Transverse colon (tissue), 4 donors: ENCODE results near the gene CD244. TPM values are rescaled to one million over a fixed set of nuclear protein-coding genes. Genes with fewer than 3 reads are reported as not detected.

Experiments used
- DNase-seq: peaks from one replicate; pipeline ENCODE4 v3.0.0-alpha.2; 2019
- H3K27ac ChIP-seq, 4 donors: fragments of 200-600 bp; sonication (generic); 2 replicates each; pipeline ENCODE4 v1.5.1; 2016 to 2018; ENCODE audit warnings: inconsistent platforms in 4 of 4
- H3K27me3 ChIP-seq: fragments of 200-600 bp; sonication (generic); 2 replicates; pipeline ENCODE4 v1.5.1; 2017; ENCODE audit warnings: inconsistent platforms
- H3K36me3 ChIP-seq, 4 donors: fragments of 200-600 bp; sonication (generic); 2 replicates each; pipeline ENCODE4 v1.5.1; 2017 to 2019; ENCODE audit warnings: inconsistent platforms in 4 of 4
- H3K4me1 ChIP-seq, 4 donors: fragments of 200-600 bp; sonication (generic); 2 replicates each; pipeline ENCODE4 v1.5.1; 2017 to 2020; ENCODE audit warnings: inconsistent platforms in 4 of 4
- H3K4me3 ChIP-seq, 4 donors: fragments of 200-600 bp; sonication (generic); 1 replicate in 1 of 4; 2 replicates in 3 of 4; pipeline versions ENCODE4 v1.5.1 to v1.6.1; 2017 to 2019; ENCODE audit warnings: inconsistent platforms in 4 of 4
- H3K9me3 ChIP-seq, 2 donors: fragments of 200-600 bp; sonication (generic); 2 replicates each; pipeline ENCODE4 v1.5.1; 2017 to 2019; ENCODE audit warnings: inconsistent platforms in 2 of 2
- EP300 ChIP-seq: sonication (generic); formaldehyde crosslinking; IDR thresholded peaks from one replicate; pipeline ENCODE4 v1.6.1; 2017; ENCODE audit warnings: antibody characterized with exemption, low read depth
- POLR2A ChIP-seq: fragments of 450-650 bp; IDR thresholded peaks from one replicate; pipeline ENCODE4 v1.6.1; 2016; ENCODE audit warnings: antibody characterized with exemption, mild to moderate bottlenecking, moderate library complexity
- POLR2AphosphoS5 ChIP-seq, 3 donors: sonication (generic); formaldehyde crosslinking; IDR thresholded peaks; one replicate each; pipeline ENCODE4 v1.6.1; 2016; ENCODE audit warnings: antibody characterized with exemption in 3 of 3
- WGBS, 2 donors: methylation state at CpG; one replicate each; pipeline ENCODE4 v1.1.5; 2018; ENCODE audit warnings: low coverage in 1 of 2; 5-methylcytosine and 5-hydroxymethylcytosine counted together
- in situ Hi-C, 4 donors: fragments of 200-750 bp; cut with MboI; loops; one replicate each; pipeline versions ENCODE4 v1.15.0 to v1.15.1; 2017; ENCODE audit warnings: low sequenced_read_pairs in 3 of 4, low pct_ligation_motif_present in 1 of 4, low pct_unique_long_range_greater_than_20kb in 1 of 4
- intact Hi-C: fragments of 100-400 bp; cut with DNase I; formaldehyde crosslinking; loops from one replicate; pipeline ENCODE4 v1.15.1; 2023; ENCODE audit warnings: low total_unique reads
- total RNA-seq, 4 donors: library from RNA; depleted of rRNA; stranded (reverse); fragments of >200 nt; gene quantifications; one replicate each; pipeline ENCODE4 v1.1.0, GENCODE V29; 2016
- TF ChIP-seq, protein P1 (sequence below), 5 experiments: fragments of 200-600 bp in 3 of 5; fragments of 450-650 bp in 2 of 5; sonication (generic) in 3 of 5; IDR thresholded peaks; 1 replicate in 2 of 5; 2 replicates in 3 of 5; pipeline ENCODE4 v1.5.1; 2016 to 2017; ENCODE audit warnings: antibody characterized with exemption in 5 of 5, inconsistent platforms in 3 of 5, mild to moderate bottlenecking in 2 of 5, moderate library complexity in 1 of 5

Gene CD244
- total RNA-seq, 4 donors from 2014 or later: 0.48 to 0.55 TPM; not detected in 2

DNA sequence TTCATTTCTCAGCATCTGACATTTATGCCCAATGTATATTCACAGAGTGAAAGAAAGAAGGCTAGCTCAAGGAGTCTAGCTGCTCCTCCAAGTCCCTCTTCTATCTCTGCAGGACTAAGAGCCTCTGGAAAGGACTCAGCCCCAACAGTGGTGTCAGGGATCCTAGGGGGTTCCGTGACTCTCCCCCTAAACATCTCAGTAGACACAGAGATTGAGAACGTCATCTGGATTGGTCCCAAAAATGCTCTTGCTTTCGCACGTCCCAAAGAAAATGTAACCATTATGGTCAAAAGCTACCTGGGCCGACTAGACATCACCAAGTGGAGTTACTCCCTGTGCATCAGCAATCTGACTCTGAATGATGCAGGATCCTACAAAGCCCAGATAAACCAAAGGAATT is 63.0 kb downstream of the CD244 start:
- no peak for TF ChIP-seq POLR2AphosphoS5 (IDR thresholded peaks at IDR 0.05)
- TF ChIP-seq POLR2A: no peak
- TF ChIP-seq, protein P1, sequence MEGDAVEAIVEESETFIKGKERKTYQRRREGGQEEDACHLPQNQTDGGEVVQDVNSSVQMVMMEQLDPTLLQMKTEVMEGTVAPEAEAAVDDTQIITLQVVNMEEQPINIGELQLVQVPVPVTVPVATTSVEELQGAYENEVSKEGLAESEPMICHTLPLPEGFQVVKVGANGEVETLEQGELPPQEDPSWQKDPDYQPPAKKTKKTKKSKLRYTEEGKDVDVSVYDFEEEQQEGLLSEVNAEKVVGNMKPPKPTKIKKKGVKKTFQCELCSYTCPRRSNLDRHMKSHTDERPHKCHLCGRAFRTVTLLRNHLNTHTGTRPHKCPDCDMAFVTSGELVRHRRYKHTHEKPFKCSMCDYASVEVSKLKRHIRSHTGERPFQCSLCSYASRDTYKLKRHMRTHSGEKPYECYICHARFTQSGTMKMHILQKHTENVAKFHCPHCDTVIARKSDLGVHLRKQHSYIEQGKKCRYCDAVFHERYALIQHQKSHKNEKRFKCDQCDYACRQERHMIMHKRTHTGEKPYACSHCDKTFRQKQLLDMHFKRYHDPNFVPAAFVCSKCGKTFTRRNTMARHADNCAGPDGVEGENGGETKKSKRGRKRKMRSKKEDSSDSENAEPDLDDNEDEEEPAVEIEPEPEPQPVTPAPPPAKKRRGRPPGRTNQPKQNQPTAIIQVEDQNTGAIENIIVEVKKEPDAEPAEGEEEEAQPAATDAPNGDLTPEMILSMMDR (IDR thresholded peaks at IDR 0.05): no peak
- no peak for TF ChIP-seq EP300
- in situ Hi-C loops: no loop called here
- Histone ChIP-seq H3K9me3 (no peaks in the 10 kb centered on the region), H3K36me3 (no peaks in the 10 kb centered on the region), H3K27ac (no peak overlapping the region), H3K4me3 (no peak overlapping the region), H3K27me3 (no peaks in the 10 kb centered on the region), H3K4me1 (no peaks in the 10 kb centered on the region)
- intact Hi-C loops: no loop called here
- WGBS, 2 donors: 89% methylated on average over 4 to 5 of the region's 5 CpGs
- DNase-seq: no peak

- in situ Hi-C loops: no loop called here
- intact Hi-C loops: no loop called here
- H3K4me1 ChIP-seq: no peaks in the 10 kb centered on the region
- no peak overlapping the region for H3K4me3 ChIP-seq
- TF ChIP-seq EP300: no peak
- TF ChIP-seq POLR2AphosphoS5 (IDR thresholded peaks at IDR 0.05): no peak
- TF ChIP-seq, protein P1 (IDR thresholded peaks at IDR 0.05): no peak
- TF ChIP-seq POLR2A: no peak
- no peak for DNase-seq
- no peaks in the 10 kb centered on the region for H3K9me3 ChIP-seq
- peak overlapping the region in 2 of 4 donors; percentile 43 to 45 for H3K27ac ChIP-seq
- H3K36me3 ChIP-seq: no peaks in the 10 kb centered on the region
- WGBS, 2 donors: 73 to 82% methylated on average over 1 to 2 of the region's 2 CpGs
- no peaks in the 10 kb centered on the region for H3K27me3 ChIP-seq
These were observed 64.2 kb downstream of the CD244 start for GRCh38 chr1:160798439-160798838.

GRCh38 chr1:160797861-160798273 is 64.8 kb downstream of the CD244 start:
- in situ Hi-C loops: no loop called here
- no peaks in the 10 kb centered on the region for H3K36me3 ChIP-seq
- intact Hi-C loops: no loop called here
- TF ChIP-seq POLR2A (peak; percentile 25), POLR2AphosphoS5 (IDR thresholded peaks at IDR 0.05) (no peak)
- no peak overlapping the region for H3K4me3 ChIP-seq
- H3K27ac ChIP-seq: peak overlapping the region in 2 of 4 donors; percentile 45 to 70
- no peaks in the 10 kb centered on the region for H3K27me3 ChIP-seq
- no peaks in the 10 kb centered on the region for H3K9me3 ChIP-seq
- no peaks in the 10 kb centered on the region for H3K4me1 ChIP-seq
- WGBS, 2 donors: 31 to 61% methylated on average over 4 of the region's 4 CpGs
- peak; percentile 44 for DNase-seq

- intact Hi-C loops (no loop called here), in situ Hi-C loops (no loop called here)
- no peak for DNase-seq
- peak overlapping the region; percentile 45 to 70 (median 64) for H3K27ac ChIP-seq
- no peaks in the 10 kb centered on the region for H3K9me3 ChIP-seq
- peak overlapping the region in 1 of 4 donors; percentile 35 for H3K4me3 ChIP-seq
- no peaks in the 10 kb centered on the region for H3K36me3 ChIP-seq
- no peaks in the 10 kb centered on the region for H3K27me3 ChIP-seq
- no peak for TF ChIP-seq EP300
- no peaks in the 10 kb centered on the region for H3K4me1 ChIP-seq
- WGBS, 2 donors: 55 to 69% methylated on average over 2 to 3 of the region's 3 CpGs
These were observed 65.4 kb downstream of the CD244 start for GRCh38 chr1:160797271-160797709.

DNA sequence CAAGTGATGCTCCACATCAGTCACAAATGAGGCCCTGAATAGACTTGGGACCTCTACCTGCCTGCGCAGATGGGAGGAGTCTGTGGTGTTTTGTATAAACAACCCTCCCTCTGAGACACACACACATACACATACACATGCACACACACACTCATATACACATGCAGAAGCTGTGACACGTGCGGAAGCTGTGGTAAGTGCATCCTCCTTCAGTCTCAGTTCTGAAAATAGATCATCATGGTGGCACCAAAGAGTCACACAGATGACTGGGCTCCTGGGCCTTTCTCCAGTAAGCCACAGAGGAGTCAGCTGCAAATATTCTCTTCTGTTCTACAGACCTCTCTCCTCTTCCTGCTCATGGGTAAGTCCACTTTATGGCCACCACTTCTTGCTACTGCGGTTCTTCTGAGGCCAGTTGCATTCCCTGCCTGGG is 66.7 kb downstream of the CD244 start, which contains the start of gene LY9:
Gene LY9, plus strand, starts transcription at position 224 of the 433 bp plus-strand sequence. Its CDS starts 14 bp downstream, at position 238.
- Histone ChIP-seq H3K27ac (peak within 1 kb of the TSS; percentile 45 to 70 (median 64)), H3K9me3 (no peaks in the 10 kb centered on the region), H3K36me3 (no peaks in the 10 kb centered on the region), H3K27me3 (no peaks in the 10 kb centered on the region), H3K4me1 (no peaks in the 10 kb centered on the region), H3K4me3 (peak within 1 kb of the TSS in 1 of 4 donors; percentile 35)
- in situ Hi-C loops: no loop called here
- peak; percentile 69 for DNase-seq
- peak; percentile 70 for TF ChIP-seq POLR2A
- peak; percentile 34 to 82 (median 71) for TF ChIP-seq POLR2AphosphoS5 (IDR thresholded peaks at IDR 0.05)
- TF ChIP-seq, protein P1 (IDR thresholded peaks at IDR 0.05): no peak
- no peak for TF ChIP-seq EP300
- 50 to 64% methylated on average over 1 to 4 of the region's 4 CpGs for WGBS, 2 donors
- intact Hi-C loops: no loop called here
